Measurements from ENCODE around the gene PRDM1.
"Not testable (repeated sequence)": the region's sequence is repeated elsewhere in the genome, so short reads cannot be mapped to it uniquely, and the experiment has no call there.

The PRDM1 gene

DNA sequence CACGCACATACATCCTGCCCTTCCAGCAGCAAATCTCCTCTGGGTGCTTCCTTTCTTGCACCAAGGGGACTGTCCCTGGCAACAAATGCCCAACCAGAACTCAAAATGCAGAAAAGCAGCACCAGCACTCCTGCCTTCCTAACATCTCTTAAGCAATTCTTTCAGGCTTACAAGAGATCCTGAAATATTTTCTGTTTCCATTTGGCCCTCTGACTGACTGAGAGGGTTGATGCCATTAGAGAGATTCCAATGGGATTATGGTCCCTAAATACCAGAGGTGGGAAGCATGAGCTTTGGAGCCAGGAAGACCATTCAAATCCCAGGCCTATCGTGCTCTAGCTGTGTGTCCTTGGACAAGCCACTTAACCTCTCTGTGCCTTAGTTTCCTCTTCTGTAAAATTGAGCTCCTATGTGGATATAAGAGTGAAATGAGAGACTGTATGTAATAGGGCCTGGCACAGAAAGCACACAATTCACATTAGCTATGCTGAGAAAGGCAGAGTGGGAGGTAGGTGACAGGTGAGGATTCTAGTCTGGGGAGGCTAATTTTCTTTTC lies 56.8 kb downstream of the PRDM1 start:
- no peak for DNase-seq

DNA sequence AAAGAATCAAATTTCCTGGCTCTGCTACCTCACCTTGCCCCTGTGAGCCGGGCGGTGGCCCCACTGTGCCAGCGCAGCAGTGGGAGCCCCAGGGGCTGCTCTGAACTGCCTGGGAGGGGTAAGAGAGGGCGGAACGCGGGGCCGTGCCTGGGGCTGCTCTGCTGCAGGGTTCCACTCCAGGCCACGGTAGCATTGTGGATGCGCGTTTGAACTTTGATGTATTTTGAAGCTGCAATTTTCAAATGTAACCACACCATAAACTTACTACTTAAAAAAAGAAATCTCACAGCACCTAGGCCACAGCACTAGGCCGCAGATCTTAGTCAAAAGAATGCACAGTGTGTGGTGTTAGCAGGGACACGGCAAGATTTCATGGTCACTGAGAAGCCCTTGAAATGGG lies 57.5 kb downstream of the PRDM1 start:
- no peak for DNase-seq

DNA sequence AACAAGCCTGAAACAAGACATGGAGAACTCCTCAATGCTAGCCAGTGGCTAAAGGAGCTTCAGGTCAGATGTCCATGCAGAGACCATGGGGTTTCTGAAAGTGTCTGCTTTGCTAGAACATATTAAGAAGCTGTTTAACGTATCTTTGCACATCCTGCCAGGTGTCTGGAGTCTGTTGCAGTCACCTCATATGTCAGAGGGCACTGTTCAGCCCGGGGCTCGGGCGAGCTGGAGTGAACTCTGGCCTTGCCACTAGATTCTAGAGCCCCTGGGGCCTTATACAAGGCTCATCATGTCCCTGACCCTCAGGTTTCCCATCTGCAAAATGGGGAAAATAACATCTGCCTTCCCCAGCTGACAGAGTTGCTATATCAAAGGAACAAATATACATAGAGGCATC lies 59.0 kb downstream of the PRDM1 start:
- no peak for DNase-seq

DNA sequence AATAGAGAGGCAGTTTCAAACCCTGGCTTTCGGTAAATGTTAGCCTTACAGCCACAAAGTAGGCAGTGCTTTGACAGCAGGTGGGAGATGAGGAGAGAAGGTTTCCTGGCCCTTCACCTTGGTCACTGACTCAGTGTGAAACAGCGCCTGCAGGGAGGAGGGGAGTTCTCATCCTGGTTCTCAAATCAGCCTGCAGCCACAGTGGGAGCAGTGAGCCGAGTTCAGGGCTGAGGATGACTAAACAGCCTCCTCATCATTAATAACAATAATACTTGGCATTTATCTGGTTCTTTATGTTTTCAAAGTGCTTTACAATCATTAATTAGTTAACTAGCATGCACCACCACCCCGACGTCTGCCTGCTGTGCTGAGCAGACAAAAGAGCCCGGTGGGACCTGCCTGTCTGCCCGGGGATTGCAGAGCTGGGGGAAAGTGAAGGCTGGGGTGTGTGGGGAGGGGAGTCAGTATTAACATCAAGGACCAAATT lies 59.6 kb downstream of the PRDM1 start:
- DNase-seq = no peak

DNA sequence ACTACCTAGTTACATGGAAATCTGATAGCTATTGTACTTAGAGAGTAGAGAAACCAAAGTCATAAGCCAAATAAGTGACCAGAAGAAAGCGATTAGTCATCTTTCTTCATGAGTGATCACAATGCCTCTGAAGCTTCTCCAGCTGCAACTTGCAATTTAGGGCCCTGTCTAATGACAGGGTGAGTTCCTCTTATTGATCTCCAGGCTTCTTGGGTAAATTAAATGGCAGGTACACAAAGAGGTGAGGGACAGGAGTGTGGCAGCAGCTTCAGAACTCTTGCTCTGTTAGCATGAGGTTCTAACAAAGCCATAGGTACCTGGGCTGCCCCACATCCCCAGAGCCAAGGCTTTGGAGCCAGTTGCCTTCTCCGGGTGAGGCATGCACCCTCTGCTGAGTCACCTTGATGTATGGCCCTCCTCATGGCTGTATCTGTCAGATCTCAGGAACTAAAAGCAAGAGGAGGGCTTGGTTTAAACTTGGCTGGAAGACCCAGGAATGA lies 60.8 kb downstream of the PRDM1 start:
- DNase-seq = no peak

DNA sequence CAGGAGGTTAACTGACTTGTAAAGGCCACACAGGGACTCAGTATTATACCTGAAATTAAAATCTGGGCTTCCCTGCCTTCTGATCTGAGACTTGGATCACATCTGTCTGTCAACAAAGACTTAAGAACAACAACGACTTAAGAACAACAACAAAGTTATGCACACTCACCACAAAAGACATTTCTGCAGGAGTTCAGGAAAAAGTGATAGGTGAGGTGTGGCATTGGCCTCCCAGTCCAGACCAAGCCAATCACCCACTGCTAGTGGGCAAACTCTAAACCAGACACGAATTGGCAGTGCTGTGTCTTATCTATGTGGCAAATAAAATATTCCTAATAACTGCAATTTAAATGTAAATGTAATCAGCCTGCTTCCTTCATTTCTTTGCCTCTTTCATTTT lies 61.3 kb downstream of the PRDM1 start:
- DNase-seq = no peak

DNA sequence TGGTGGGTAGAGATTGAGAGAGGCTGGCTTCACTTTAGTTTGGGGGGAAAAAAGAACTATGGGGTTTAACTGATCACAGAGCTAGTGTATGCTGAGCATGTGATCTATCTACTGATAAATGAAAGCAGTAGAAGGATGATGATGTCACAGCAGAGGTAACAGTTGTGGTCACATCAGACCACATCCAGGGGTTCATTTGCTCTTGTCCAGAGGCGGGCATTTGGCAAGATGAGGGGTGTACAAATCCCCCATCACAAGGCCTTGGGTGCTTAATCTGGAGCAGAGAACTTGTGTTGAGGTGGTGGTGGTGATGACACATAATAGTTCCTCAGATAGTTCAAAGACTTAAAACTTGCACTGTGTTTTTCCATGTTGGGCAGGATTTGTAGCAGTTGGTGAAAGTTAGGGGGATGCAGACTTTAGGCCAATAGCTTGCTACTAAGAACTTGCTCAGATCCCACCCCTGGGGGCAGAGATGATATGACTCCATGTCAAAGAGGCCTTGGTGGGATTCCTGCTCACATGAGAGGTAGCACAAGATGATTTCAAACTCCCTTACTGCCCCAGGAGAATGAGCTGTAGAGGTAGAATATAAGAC lies 63.4 kb downstream of the PRDM1 start:
- no peak for DNase-seq

DNA sequence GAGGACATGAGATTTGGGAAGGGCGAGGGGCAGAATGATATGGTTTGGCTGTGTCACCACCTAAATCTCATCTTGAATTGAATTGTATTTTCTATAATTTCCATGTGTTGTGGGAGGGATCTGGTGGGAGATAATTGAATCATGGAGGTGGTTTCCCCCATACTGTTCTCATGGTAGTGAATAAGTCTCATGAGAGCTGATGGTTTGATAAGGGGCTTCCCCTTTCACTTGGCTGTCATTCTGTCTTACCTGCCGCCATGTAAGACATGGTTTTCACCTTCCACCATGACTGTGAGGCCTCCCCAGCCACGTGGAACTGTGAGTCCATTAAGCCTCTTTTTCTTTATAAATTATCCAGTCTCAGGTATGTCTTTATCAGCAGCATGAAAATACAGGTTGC lies 66.3 kb downstream of the PRDM1 start:
- DNase-seq = not testable (repeated sequence)

DNA sequence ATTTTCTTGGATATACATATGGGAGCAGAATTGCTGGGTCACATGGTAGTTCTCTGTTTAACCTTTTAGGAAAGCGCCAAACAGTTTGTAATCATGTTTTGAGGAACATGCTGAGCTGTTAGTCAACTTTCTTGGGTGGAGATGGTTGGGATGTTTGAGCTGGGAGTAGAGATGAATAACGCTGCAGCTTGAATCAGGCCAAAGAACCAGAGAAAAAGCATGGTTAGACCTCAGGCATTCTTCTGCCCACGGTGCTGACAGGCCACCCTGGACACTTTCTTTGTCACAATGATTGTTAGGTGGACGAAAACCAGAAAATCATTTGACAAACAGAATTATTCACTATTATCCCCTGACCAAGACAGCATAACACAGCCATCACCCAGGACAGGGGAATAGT lies 66.8 kb downstream of the PRDM1 start:
- no peak for DNase-seq

DNA sequence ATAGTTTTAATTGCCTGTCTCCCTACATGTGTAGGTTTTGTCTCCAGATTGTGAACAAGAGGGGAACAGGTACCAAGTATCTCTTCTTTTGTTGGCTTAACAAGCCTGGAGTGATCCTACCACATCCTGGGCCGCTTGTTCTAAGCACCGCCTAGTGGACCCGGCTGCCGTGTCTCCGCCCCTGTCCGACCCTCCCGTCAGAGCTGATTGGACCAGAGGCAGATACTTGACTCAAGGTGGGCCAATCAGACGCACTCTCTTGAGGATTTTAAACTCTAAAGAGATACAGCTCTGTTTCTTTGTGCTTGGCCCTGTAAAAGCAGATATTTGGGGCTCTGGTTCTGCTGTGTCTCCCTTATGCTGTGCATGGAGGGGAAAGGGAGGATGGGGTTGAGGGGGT lies 68.2 kb downstream of the PRDM1 start:
- DNase-seq = no peak

DNA sequence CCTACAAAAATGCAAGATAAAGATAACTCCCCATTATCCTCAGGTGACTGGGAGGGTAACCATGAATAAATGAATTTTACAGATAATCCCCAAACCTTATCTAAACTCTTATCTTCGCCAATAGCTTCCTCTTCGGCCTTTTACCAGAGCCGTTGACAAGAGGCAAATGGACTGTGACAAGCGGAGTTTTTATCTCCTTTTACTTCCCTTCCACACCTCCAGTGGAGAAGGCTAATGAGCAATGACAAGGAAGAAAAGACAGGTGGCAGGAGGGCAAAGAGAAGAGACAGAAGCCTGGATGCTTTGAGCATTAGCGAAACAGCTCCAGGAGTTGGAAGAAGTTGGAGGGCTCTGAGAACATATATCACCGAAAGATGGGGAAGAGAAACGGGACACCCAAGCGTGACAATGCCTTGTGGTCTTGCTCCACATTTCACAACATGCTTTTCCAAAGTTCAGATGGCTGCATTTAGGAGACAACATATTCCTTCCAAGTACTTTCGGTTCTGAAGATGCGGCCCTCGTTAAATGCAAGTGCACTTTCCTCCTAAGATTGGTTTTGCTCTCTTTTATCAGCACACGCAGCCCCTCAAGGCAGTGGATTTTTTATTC lies 69.2 kb downstream of the PRDM1 start:
- DNase-seq = no peak

DNA sequence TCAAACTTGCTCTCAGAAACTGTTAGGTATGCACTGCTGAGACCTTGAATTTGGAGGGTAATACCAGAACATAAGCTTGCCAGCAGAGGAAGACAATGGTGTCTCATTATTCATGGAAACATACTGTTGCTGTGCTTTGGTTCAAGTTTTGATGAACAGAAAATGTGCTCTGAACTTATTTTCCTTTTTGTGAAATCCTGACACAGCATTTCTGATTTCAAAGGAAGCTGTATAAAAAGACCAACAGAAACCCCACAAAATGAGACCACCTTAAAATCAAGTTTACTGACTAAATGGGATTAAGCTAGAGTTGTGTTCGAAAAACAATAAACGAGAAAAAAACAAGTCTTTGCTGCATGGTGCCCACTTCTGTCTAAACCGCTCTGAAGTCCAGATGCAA lies 70.3 kb downstream of the PRDM1 start:
- no peak for DNase-seq

DNA sequence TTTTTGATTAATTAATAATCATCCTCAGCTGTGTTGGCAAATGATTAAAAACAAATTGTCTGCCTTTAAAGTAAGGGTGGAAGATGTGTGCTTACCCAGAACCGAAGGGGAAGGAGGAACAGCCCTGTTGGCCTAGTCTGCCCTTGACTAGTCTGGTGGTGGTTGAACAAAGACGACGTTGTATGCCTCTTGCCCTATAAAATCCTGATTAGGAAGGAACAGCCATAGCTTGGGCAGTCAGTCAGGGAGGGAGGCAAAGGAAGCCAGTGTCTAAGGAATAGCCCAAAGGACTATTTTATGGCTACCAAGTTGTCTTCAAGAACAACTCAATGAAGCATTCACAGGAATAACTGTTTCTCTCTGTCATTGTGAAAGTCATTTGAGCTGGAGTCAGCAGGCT lies 70.7 kb downstream of the PRDM1 start:
- no peak for DNase-seq

DNA sequence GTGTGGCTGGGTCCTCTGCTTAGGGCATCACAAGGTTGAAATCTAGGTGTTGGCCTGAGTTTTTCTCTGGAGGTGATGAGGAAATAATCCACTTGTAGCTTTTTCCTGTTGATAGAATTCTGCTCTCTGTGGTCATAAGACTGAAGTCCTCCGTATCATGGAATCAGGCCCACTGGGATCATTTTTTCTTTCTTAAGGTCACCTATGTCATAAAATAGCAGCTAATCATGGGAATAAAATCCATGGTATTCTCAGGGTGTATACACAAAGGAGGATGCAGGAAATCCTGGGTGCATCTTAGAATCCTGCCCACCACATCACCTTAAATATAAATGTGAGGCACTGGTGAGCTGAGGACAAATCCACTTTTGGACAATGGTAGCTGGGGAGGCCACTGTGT lies 72.7 kb downstream of the PRDM1 start:
- DNase-seq = no peak

Data from effector CD8-positive, alpha-beta T cell (primary cell).